ENCODE results near the gene WDR83.

The WDR83 gene

GRCh38 chr19:12715929-12716328, 49.3 kb downstream of the WDR83 start:
- no peak for DNase-seq (ENCODE audit: low spot score)

GRCh38 chr19:12720296-12720695, 53.7 kb downstream of the WDR83 start:
- no peak for DNase-seq (ENCODE audit: low spot score)

- DNase-seq (ENCODE audit: low spot score) = no peak
Measured at GRCh38 chr19:12720851-12721655, 54.4 kb downstream of the WDR83 start.

- DNase-seq (ENCODE audit: low spot score) = peak; percentile 62
Measured at GRCh38 chr19:12721656-12722565, 55.3 kb downstream of the WDR83 start.

- peak; percentile 97 for DNase-seq (ENCODE audit: low spot score)
Measured at GRCh38 chr19:12722566-12723380, 56.2 kb downstream of the WDR83 start.

- no peak for DNase-seq (ENCODE audit: low spot score)
Measured at GRCh38 chr19:12723381-12723640, 56.7 kb downstream of the WDR83 start.

- peak; percentile 44 for DNase-seq (ENCODE audit: low spot score)
Measured at GRCh38 chr19:12723641-12724426, 57.2 kb downstream of the WDR83 start, which contains the start of gene TNPO2. Gene TNPO2 (minus strand): TSS chr19:12723932. CDS start chr19:12720977, 2,955 bp downstream.

Data from globus pallidus (tissue), 1 donor.